GM18907 (cell line): Measurements from ENCODE around the gene CMBL.

Experiments
- ATAC-seq: cut with Tn5 transposase; IDR thresholded peaks from one replicate; pipeline ENCODE4 v1.9.1; 2021; ENCODE audit warnings: mild to moderate bottlenecking, moderate library complexity; ENCODE audit not compliant: unreplicated experiment

Gene CMBL

GRCh38 chr5:10310835-10311570, 3.3 kb upstream of the CMBL start:
- peak; percentile 75 for ATAC-seq

- no peak for ATAC-seq
Observed at GRCh38 chr5:10310066-10310779, 2.5 kb upstream of the CMBL start.

GRCh38 chr5:10308844-10309243, 1.1 kb upstream of the CMBL start:
- no peak for ATAC-seq

- ATAC-seq: no peak
Observed at GRCh38 chr5:10306806-10307205, 896 bp downstream of the CMBL start.

- ATAC-seq: no peak
Observed at GRCh38 chr5:10306114-10306513, 1.6 kb downstream of the CMBL start.

- ATAC-seq: no peak
Observed at GRCh38 chr5:10304932-10305331, 2.8 kb downstream of the CMBL start.

GRCh38 chr5:10303699-10304170, 4.0 kb downstream of the CMBL start:
- ATAC-seq: no peak

GRCh38 chr5:10303201-10303600, 4.5 kb downstream of the CMBL start:
- no peak for ATAC-seq

- ATAC-seq: no peak
Observed at GRCh38 chr5:10301842-10302610, 5.7 kb downstream of the CMBL start.

GRCh38 chr5:10301266-10301665, 6.4 kb downstream of the CMBL start:
- no peak for ATAC-seq

- ATAC-seq: no peak
Observed at GRCh38 chr5:10300246-10300645, 7.5 kb downstream of the CMBL start.

GRCh38 chr5:10297646-10298204, 10.0 kb downstream of the CMBL start:
- ATAC-seq: no peak

GRCh38 chr5:10295619-10296326, 11.9 kb downstream of the CMBL start:
- no peak for ATAC-seq

GRCh38 chr5:10293907-10294662, 13.6 kb downstream of the CMBL start:
- no peak for ATAC-seq

GRCh38 chr5:10291692-10292339, 15.9 kb downstream of the CMBL start:
- ATAC-seq: no peak

GRCh38 chr5:10290438-10290837, 17.3 kb downstream of the CMBL start:
- ATAC-seq: no peak

GRCh38 chr5:10289991-10290390, 17.7 kb downstream of the CMBL start:
- no peak for ATAC-seq

- ATAC-seq: no peak
Observed at GRCh38 chr5:10289353-10289752, 18.3 kb downstream of the CMBL start.

GRCh38 chr5:10288592-10289219, 19.0 kb downstream of the CMBL start:
- ATAC-seq: peak; percentile 63
